ENCODE data around the gene KRTAP20-3. TPM values are rescaled to one million over a fixed set of nuclear protein-coding genes. Genes with fewer than 3 reads are reported as not detected.

The KRTAP20-3 gene
- total RNA-seq, 1 donor from 2014 or later, result not detected

- no peak for DNase-seq
These were observed 41.8 kb downstream of the KRTAP20-3 start for GRCh38 chr21:30684506-30684905.

- DNase-seq, result no peak
These were observed 47.2 kb downstream of the KRTAP20-3 start for GRCh38 chr21:30689822-30690221.

Other genes starting within 250 kb of the KRTAP20-3 start
- gene KRTAP13-1, start 246.8 kb upstream of the KRTAP20-3 start, total RNA-seq, result not detected in 2 replicates
- gene KRTAP13-3, start 216.9 kb upstream of the KRTAP20-3 start, total RNA-seq, result not detected in 2 replicates
- gene KRTAP13-4, start 212.6 kb upstream of the KRTAP20-3 start, total RNA-seq, result not detected in 2 replicates
- not detected in 2 replicates for gene KRTAP15-1, start 202.6 kb upstream of the KRTAP20-3 start, total RNA-seq
- gene KRTAP19-1, start 162.5 kb upstream of the KRTAP20-3 start, total RNA-seq, result not detected in 2 replicates
- gene KRTAP19-2, start 155.4 kb upstream of the KRTAP20-3 start, total RNA-seq, result not detected in 2 replicates
- gene KRTAP19-3, start 150.9 kb upstream of the KRTAP20-3 start, total RNA-seq, result not detected in 2 replicates
- gene KRTAP19-4, start 145.7 kb upstream of the KRTAP20-3 start, total RNA-seq, result not detected in 2 replicates
- gene KRTAP19-5, start 140.7 kb upstream of the KRTAP20-3 start, total RNA-seq, result not detected in 2 replicates
- not detected in 2 replicates for gene KRTAP19-6, start 101.0 kb upstream of the KRTAP20-3 start, total RNA-seq
- not detected in 2 replicates for gene KRTAP19-7, start 81.5 kb upstream of the KRTAP20-3 start, total RNA-seq
- not detected in 2 replicates for gene KRTAP22-2, start 52.5 kb upstream of the KRTAP20-3 start, total RNA-seq
- gene KRTAP6-3, start 50.4 kb upstream of the KRTAP20-3 start, total RNA-seq, result not detected in 2 replicates
- not detected in 2 replicates for gene KRTAP6-2, start 44.0 kb upstream of the KRTAP20-3 start, total RNA-seq
- gene KRTAP22-1, start 41.8 kb upstream of the KRTAP20-3 start, total RNA-seq, result not detected in 2 replicates
- gene KRTAP6-1, start 28.9 kb upstream of the KRTAP20-3 start, total RNA-seq, result not detected in 2 replicates
- not detected in 2 replicates for gene KRTAP20-1, start 26.4 kb upstream of the KRTAP20-3 start, total RNA-seq
- not detected in 2 replicates for gene KRTAP20-4, start 22.2 kb upstream of the KRTAP20-3 start, total RNA-seq
- gene KRTAP20-2, start 7.7 kb upstream of the KRTAP20-3 start, total RNA-seq, result not detected in 2 replicates
- not detected in 2 replicates for gene KRTAP21-3, start 75.9 kb downstream of the KRTAP20-3 start, total RNA-seq
- 0.68 TPM in 1 of 2 replicates, not detected in the other for gene KRTAP21-2, start 104.4 kb downstream of the KRTAP20-3 start, total RNA-seq
- gene KRTAP21-1, start 112.6 kb downstream of the KRTAP20-3 start, total RNA-seq, result not detected in 2 replicates
- gene KRTAP8-1, start 170.4 kb downstream of the KRTAP20-3 start, total RNA-seq, result not detected in 2 replicates
- not detected in 2 replicates for gene KRTAP7-1, start 186.9 kb downstream of the KRTAP20-3 start, total RNA-seq
- not detected in 2 replicates for gene KRTAP11-1, start 238.7 kb downstream of the KRTAP20-3 start, total RNA-seq